ENCODE measurements around the gene GALNT14. TPM values are rescaled to one million over a fixed set of nuclear protein-coding genes. Genes with fewer than 3 reads are reported as not detected.
A peak's percentile ranks its signal among the peaks of the same experiment; 100 is the strongest.

Gene GALNT14
- total and polyA plus RNA-seq, 2 of the 8 experiments (the other 6 are each of a cell fraction or from before 2014, with no cell fraction given) = 13.0 to 13.7 TPM

DNA sequence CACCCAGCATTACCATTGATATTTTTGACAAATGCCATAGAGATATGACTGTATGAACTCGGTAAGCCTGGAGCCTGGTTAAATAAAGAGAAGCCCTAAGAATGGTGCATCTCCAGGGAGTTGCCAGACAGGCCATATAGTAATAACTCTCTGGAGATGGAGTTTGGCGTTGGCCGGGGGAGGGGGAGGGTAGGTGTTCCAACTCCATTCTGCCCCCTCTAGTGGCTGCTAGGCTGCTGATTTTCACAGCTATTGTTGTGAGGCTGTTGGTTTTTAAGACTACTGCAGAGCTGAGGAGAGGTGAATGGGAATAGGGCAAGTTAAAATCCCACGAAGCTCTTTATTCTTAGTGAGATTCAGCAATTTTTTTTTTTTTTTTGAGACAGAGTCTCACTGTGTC is 99.9 kb downstream of the GALNT14 start:
- no peak overlapping the region for H3K23ac ChIP-seq (ENCODE audit: insufficient read length)

More for the DNA sequence above, 99.9 kb downstream of the GALNT14 start:
- no peaks in the 10 kb centered on the region for H3K79me1 ChIP-seq (ENCODE audit: low read depth, low read length)
- no peaks in the 10 kb centered on the region; the same call in 1 of the 2 replicates for H3K23me2 ChIP-seq (ENCODE audit: low read depth, low read length)
- H3K36me3 ChIP-seq (ENCODE audit: control insufficient read depth in 2 of 4, insufficient read depth in 4 of 4, low read length in 3 of 4) = no peaks in the 10 kb centered on the region
- no peak overlapping the region for H3K4ac ChIP-seq (replicated peaks; ENCODE audit: insufficient read length, low read depth, low read length)
- H3K79me2 ChIP-seq (ENCODE audit: control insufficient read depth in 1 of 2, insufficient read depth in 2 of 2, low read length in 2 of 2) = no peaks in the 10 kb centered on the region
- CTCF ChIA-PET (ENCODE audit: partially characterized antibody) = interaction anchor here (0.6 to 2.7 kb wide), 20 partner anchors 9 to 815 kb away, joined by 3 to 8 read pairs (median 3); no protein-coding TSS in a partner anchor
- no peak overlapping the region for H3K18ac ChIP-seq (ENCODE audit: extremely low read depth, low read length)
- H3K9ac ChIP-seq (replicated peaks in 1 of 4; ENCODE audit: extremely low read depth in 1 of 4, low read depth in 3 of 4, low read length in 3 of 4) = no peak overlapping the region
- H2BK5ac ChIP-seq (ENCODE audit: low read depth, low read length) = no peak overlapping the region
- no peak overlapping the region for H2BK15ac ChIP-seq (ENCODE audit: low read length)
- no peak overlapping the region for H2BK12ac ChIP-seq (ENCODE audit: low read depth, low read length)
- H3K27me3 ChIP-seq (replicated peaks in 1 of 4; ENCODE audit: control insufficient read depth in 3 of 4, extremely low read depth in 1 of 4, insufficient read depth in 3 of 4, low read length in 3 of 4) = no peaks in the 10 kb centered on the region
- FAIRE-seq = peak; percentile 68
- H3K4me2 ChIP-seq (ENCODE audit: insufficient read depth in 1 of 2, low read depth in 2 of 2, low read length in 2 of 2) = no peak overlapping the region
- H2AFZ ChIP-seq (ENCODE audit: low read length) = no peak overlapping the region
- TF ChIP-seq RBBP5 (IDR thresholded peaks at IDR 0.05; ENCODE audit: borderline replicate concordance, low read depth, low read length) (no peak), RAD21 (IDR thresholded peaks at IDR 0.05 in 1 of 2, conservative IDR thresholded peaks at IDR 0.05 in 1 of 2; ENCODE audit: low read depth in 2 of 2, low read length in 2 of 2) (peak; percentile 40 to 55), SP4 (IDR thresholded peaks at IDR 0.05; ENCODE audit: low read length) (no peak), CEBPB (IDR thresholded peaks at IDR 0.05; ENCODE audit: low read depth, low read length) (no peak), KDM1A (IDR thresholded peaks at IDR 0.05; ENCODE audit: borderline replicate concordance, low read length) (peak; percentile 95; the same call in 1 of the 2 replicates), POLR2AphosphoS5 (IDR thresholded peaks at IDR 0.05; ENCODE audit: low read depth, low read length) (no peak), PHF8 (conservative IDR thresholded peaks at IDR 0.05; ENCODE audit: low read depth, low read length) (no peak)
- TF ChIP-seq, protein P1, sequence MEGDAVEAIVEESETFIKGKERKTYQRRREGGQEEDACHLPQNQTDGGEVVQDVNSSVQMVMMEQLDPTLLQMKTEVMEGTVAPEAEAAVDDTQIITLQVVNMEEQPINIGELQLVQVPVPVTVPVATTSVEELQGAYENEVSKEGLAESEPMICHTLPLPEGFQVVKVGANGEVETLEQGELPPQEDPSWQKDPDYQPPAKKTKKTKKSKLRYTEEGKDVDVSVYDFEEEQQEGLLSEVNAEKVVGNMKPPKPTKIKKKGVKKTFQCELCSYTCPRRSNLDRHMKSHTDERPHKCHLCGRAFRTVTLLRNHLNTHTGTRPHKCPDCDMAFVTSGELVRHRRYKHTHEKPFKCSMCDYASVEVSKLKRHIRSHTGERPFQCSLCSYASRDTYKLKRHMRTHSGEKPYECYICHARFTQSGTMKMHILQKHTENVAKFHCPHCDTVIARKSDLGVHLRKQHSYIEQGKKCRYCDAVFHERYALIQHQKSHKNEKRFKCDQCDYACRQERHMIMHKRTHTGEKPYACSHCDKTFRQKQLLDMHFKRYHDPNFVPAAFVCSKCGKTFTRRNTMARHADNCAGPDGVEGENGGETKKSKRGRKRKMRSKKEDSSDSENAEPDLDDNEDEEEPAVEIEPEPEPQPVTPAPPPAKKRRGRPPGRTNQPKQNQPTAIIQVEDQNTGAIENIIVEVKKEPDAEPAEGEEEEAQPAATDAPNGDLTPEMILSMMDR (IDR thresholded peaks at IDR 0.05; ENCODE audit: control extremely low read depth in 1 of 3, insufficient read depth in 1 of 3, low read depth in 1 of 3, low read length in 3 of 3) = peak; percentile 61 to 74 (median 62)
- no peaks in the 10 kb centered on the region for H4K20me1 ChIP-seq (replicated peaks in 1 of 2; ENCODE audit: control insufficient read depth in 1 of 2, insufficient read depth in 2 of 2, low read length in 2 of 2)
- H2AK5ac ChIP-seq (ENCODE audit: low read depth, low read length) = no peak overlapping the region
- POLR2A ChIA-PET (ENCODE audit: partially characterized antibody) = no interaction called here
- H4K5ac ChIP-seq (ENCODE audit: insufficient read length, low read depth, low read length) = no peak overlapping the region
- DNase-seq (ENCODE audit: low read depth in 1 of 2, low spot score in 2 of 2) = peak; percentile 9 to 62
- no peak overlapping the region for H3K4me3 ChIP-seq (ENCODE audit: extremely low read depth in 1 of 4, insufficient read depth in 2 of 4, low read depth in 3 of 4, low read length in 4 of 4)
- H2BK20ac ChIP-seq (ENCODE audit: low read length) = no peak overlapping the region
- H4K91ac ChIP-seq (replicated peaks; ENCODE audit: insufficient read length, low read length) = no peak overlapping the region
- H3K56ac ChIP-seq (replicated peaks; ENCODE audit: insufficient read length, low read depth, low read length) = no peak overlapping the region
- no peak overlapping the region for H4K8ac ChIP-seq (ENCODE audit: extremely low read depth, insufficient read depth, low read length)
- H3K14ac ChIP-seq (ENCODE audit: insufficient read length) = no peak overlapping the region
- 72% methylated on average over 4 of the region's 4 CpGs; no CpG with 5 or more reads in 1 of the 2 experiments for WGBS, 2 experiments (ENCODE audit: extremely low coverage in 1 of 2, insufficient coverage in 1 of 2, insufficient read length in 1 of 2, insufficient replicate concordance in 2 of 2, low coverage in 1 of 2, low lambda C conversion rate in 2 of 2, missing lambda C conversion rate in 1 of 2)
- no peak overlapping the region for H2BK120ac ChIP-seq (replicated peaks; ENCODE audit: low read depth, low read length)
- no peaks in the 10 kb centered on the region; a peak in 1 of 7 replicates for H3K4me1 ChIP-seq (replicated peaks in 1 of 4; ENCODE audit: control insufficient read depth in 3 of 4, insufficient read depth in 4 of 4, low read length in 3 of 4)
- no peaks in the 10 kb centered on the region; a peak in 1 of 4 replicates for H3K9me3 ChIP-seq (ENCODE audit: insufficient read depth in 2 of 2, low read depth in 1 of 2, low read length in 1 of 2)
- H3K27ac ChIP-seq (ENCODE audit: low read depth, low read length) = no peak overlapping the region

Measured in H1 (cell line).